A549 (cell line): Measurements from ENCODE around the gene SSNA1.
"Not testable (repeated sequence)": the region's sequence is repeated elsewhere in the genome, so short reads cannot be mapped to it uniquely, and the experiment has no call there.

Source experiments
- CBX2 ChIP-seq: fragments of 200-600 bp; sonication (generic); IDR thresholded peaks from 2 replicates; pipeline ENCODE4 v1.6.1; 2016; ENCODE audit warnings: low read depth, mild to moderate bottlenecking, borderline replicate concordance
- CTCF ChIP-seq: fragments of >200 bp; sonication (Bioruptor Twin); formaldehyde crosslinking; IDR thresholded peaks from 3 replicates; pipeline ENCODE4 v1.5.1; 2016
- E2F6 ChIP-seq: IDR thresholded peaks from 2 replicates; pipeline ENCODE4 v1.6.1; 2012; ENCODE audit warnings: low read depth, borderline replicate concordance
- EHMT2 ChIP-seq: fragments of 200-600 bp; sonication (generic); IDR thresholded peaks from 2 replicates; pipeline ENCODE4 v1.6.1; 2016; ENCODE audit warnings: antibody characterized with exemption, low read depth, mild to moderate bottlenecking, moderate library complexity
- HDAC2 ChIP-seq: fragments of 200-600 bp; sonication (generic); IDR thresholded peaks from 2 replicates; pipeline ENCODE4 v1.6.1; 2016
- JUN ChIP-seq, 2 experiments: fragments of >200 bp; sonication (Bioruptor Twin); formaldehyde crosslinking; IDR thresholded peaks; 2 replicates in 1 of 2; 3 replicates in 1 of 2; pipeline ENCODE4 v1.6.1; 2016 to 2017
- JUNB ChIP-seq: fragments of >200 bp; sonication (Bioruptor Twin); formaldehyde crosslinking; IDR thresholded peaks from 2 replicates; pipeline ENCODE4 v1.6.1; 2016
- MAFK ChIP-seq: fragments of 450-650 bp; IDR thresholded peaks from 2 replicates; pipeline ENCODE4 v1.6.1; 2014; ENCODE audit not compliant: partially characterized antibody
- MAX ChIP-seq: IDR thresholded peaks from 2 replicates; pipeline ENCODE4 v1.6.1; 2012
- POLR2A ChIP-seq: IDR thresholded peaks from 2 replicates; pipeline ENCODE4 v1.6.1; 2012; ENCODE audit warnings: mild to moderate bottlenecking, low read length
- REST ChIP-seq: fragments of 200-600 bp; sonication (generic); IDR thresholded peaks from 2 replicates; pipeline ENCODE4 v1.6.1; 2016; ENCODE audit warnings: antibody characterized with exemption, mild to moderate bottlenecking, moderate library complexity

- TF ChIP-seq REST; CTCF; POLR2A; CBX2; JUNB; HDAC2; E2F6; JUN (IDR thresholded peaks at IDR 0.05); EHMT2; MAX; MAFK: not testable (repeated sequence)
Observed at GRCh38 chr9:137239541-137240200, 51.2 kb downstream of the SSNA1 start.
